DND-41 (cell line): Measurements from ENCODE around the gene ASIC2.

ENCODE experiments used
- EZH2 ChIP-seq: IDR thresholded peaks from 3 replicates; pipeline ENCODE4 v1.6.1; 2012; ENCODE audit warnings: borderline replicate concordance, low read depth, mild to moderate bottlenecking, moderate library complexity, low read length, inconsistent platforms; ENCODE audit not compliant: severe bottlenecking
- TF ChIP-seq, protein P1 (sequence below): IDR thresholded peaks from 2 replicates; pipeline ENCODE4 v1.5.1; 2012; ENCODE audit warnings: borderline replicate concordance, low read length, moderate library complexity, mild to moderate bottlenecking; ENCODE audit not compliant: poor library complexity, severe bottlenecking; ENCODE audit errors: extremely low read depth

DNA sequence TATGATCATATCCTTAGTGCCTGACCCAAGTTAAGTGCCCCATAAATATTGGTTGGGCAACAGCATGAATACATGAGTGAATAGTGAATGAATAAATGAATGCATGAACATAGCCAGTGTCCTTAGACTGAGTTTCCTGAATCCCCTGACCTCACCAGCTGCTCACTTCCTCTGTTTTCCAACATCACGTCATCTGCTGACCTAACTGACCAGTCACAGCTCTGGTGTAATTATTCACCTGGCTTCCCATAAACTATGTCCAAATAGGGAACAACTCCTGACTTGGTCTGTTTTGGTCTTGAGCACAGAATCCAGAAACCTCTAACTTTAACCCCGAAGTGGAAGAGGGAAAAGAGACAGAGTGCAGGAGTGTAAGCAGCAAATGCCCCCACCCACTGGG lies 83.4 kb downstream of the ASIC2 start:
- TF ChIP-seq, protein P1, sequence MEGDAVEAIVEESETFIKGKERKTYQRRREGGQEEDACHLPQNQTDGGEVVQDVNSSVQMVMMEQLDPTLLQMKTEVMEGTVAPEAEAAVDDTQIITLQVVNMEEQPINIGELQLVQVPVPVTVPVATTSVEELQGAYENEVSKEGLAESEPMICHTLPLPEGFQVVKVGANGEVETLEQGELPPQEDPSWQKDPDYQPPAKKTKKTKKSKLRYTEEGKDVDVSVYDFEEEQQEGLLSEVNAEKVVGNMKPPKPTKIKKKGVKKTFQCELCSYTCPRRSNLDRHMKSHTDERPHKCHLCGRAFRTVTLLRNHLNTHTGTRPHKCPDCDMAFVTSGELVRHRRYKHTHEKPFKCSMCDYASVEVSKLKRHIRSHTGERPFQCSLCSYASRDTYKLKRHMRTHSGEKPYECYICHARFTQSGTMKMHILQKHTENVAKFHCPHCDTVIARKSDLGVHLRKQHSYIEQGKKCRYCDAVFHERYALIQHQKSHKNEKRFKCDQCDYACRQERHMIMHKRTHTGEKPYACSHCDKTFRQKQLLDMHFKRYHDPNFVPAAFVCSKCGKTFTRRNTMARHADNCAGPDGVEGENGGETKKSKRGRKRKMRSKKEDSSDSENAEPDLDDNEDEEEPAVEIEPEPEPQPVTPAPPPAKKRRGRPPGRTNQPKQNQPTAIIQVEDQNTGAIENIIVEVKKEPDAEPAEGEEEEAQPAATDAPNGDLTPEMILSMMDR: no peak
- TF ChIP-seq EZH2: no peak
